Nephron progenitor cell (in vitro differentiated cells): Measurements from ENCODE around the gene ZNF79.
A peak's percentile ranks its signal among the peaks of the same experiment; 100 is the strongest.

Source experiments
- DNase-seq: peaks from one replicate; pipeline ENCODE4 v3.0.0; 2021
- H3K27ac Mint-ChIP-seq: 2 replicates; pipeline ENCODE4 v1.8.0; 2021; ENCODE audit warnings: mild to moderate bottlenecking, moderate library complexity, mixed read lengths
- H3K27me3 Mint-ChIP-seq: 2 replicates; pipeline ENCODE4 v1.8.0; 2021; ENCODE audit warnings: mild to moderate bottlenecking, low read depth, mixed read lengths; ENCODE audit not compliant: poor library complexity
- H3K36me3 Mint-ChIP-seq: 2 replicates; pipeline ENCODE4 v1.8.0; 2021; ENCODE audit warnings: low read depth, mixed read lengths
- H3K4me1 Mint-ChIP-seq: 2 replicates; pipeline ENCODE4 v1.8.0; 2021; ENCODE audit warnings: mixed read lengths
- H3K4me3 Mint-ChIP-seq: 2 replicates; pipeline ENCODE4 v1.8.0; 2021; ENCODE audit warnings: mild to moderate bottlenecking, moderate library complexity, mixed read lengths
- H3K9me3 Mint-ChIP-seq: 2 replicates; pipeline ENCODE4 v1.8.0; 2021; ENCODE audit warnings: mild to moderate bottlenecking, moderate library complexity, mixed read lengths
- TF ChIP-seq, protein P1 (sequence below): fragments of 200-600 bp; sonication (generic); IDR thresholded peaks from 2 replicates; pipeline ENCODE4 v1.5.0; 2021; ENCODE audit warnings: antibody characterized with exemption

ZNF79 gene

DNA sequence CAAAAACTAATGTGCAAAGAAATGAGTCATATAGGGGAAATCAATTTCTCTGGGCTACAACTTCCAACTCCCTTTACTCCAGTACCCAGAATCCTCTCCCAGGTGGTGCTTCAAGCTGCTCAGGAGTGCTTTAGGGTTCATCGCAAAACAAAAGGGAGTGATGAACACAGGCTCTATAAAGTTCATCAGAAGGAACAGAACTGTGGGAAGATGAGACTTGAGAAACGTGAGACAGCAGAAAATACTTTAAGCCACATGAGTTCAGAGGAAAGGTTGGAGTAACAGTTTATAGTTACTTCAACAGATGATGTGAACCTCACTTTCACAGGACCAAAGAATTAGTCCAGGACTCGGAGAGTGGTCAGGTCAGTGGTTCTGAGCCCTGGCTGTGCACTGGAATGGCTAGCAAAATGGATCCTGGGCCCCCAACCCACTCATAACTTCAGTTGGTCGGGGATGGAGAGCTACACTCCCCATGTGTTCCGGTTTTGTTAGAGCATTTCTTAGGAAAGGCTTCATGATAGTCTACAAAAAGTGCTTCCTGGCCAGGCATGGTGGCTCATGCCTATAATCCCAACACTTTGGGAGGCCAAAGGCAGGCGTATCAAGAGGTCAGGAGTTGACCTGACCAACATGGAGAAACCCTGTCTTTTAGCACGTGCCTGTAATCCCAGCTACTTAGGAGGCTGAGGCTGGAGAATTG is 22.7 kb downstream of the ZNF79 start:
- Mint-ChIP-seq H3K9me3 (peaks cover 20% of the 10 kb centered on the region), H3K4me3 (no peak overlapping the region), H3K27ac (peak overlapping the region; percentile 100), H3K36me3 (peaks cover 86% of the 10 kb centered on the region), H3K4me1 (peaks cover 34% of the 10 kb centered on the region), H3K27me3 (no peaks in the 10 kb centered on the region)
- TF ChIP-seq, protein P1, sequence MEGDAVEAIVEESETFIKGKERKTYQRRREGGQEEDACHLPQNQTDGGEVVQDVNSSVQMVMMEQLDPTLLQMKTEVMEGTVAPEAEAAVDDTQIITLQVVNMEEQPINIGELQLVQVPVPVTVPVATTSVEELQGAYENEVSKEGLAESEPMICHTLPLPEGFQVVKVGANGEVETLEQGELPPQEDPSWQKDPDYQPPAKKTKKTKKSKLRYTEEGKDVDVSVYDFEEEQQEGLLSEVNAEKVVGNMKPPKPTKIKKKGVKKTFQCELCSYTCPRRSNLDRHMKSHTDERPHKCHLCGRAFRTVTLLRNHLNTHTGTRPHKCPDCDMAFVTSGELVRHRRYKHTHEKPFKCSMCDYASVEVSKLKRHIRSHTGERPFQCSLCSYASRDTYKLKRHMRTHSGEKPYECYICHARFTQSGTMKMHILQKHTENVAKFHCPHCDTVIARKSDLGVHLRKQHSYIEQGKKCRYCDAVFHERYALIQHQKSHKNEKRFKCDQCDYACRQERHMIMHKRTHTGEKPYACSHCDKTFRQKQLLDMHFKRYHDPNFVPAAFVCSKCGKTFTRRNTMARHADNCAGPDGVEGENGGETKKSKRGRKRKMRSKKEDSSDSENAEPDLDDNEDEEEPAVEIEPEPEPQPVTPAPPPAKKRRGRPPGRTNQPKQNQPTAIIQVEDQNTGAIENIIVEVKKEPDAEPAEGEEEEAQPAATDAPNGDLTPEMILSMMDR, result no peak
- no peak for DNase-seq

DNA sequence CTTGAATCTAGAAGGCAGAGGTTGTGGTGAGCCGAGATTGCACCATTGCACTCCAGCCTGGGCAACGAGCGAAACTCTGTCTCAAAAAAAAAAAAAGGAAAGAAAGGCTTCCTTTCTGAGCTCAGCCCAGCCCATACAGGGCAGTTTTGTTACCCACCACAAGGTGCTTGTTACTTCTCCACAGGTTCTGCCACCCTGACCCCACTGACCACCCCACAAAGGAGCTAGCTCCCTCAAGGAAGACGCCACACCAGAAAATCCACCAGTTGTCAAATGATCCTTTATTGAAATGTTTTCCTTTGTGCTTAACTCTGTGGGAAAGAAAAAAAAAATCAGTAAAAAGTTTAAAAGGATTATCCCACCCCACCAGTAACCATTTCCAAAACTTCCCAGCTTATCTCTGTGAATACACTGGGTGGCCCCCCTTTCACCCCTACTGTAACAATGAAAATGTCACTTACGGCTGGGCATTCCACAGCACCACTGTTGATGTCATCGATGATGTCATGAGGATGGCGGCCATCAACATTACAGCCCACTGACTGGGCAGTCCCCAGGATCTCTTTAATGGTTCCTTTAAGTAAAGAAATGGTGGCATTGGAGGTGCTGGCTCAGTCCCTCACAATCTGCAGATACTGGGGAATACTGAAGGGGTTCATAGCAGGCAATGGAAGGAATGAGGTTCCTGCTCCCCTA is 23.4 kb downstream of the ZNF79 start:
- peaks cover 15% of the 10 kb centered on the region for H3K9me3 Mint-ChIP-seq
- H3K36me3 Mint-ChIP-seq, result peaks cover 79% of the 10 kb centered on the region
- no peaks in the 10 kb centered on the region for H3K27me3 Mint-ChIP-seq
- peaks cover 39% of the 10 kb centered on the region for H3K4me1 Mint-ChIP-seq
- no peak for DNase-seq
- H3K4me3 Mint-ChIP-seq, result peak overlapping the region; percentile 92
- peak overlapping the region; percentile 100 for H3K27ac Mint-ChIP-seq
- TF ChIP-seq, protein P1, result no peak

DNA sequence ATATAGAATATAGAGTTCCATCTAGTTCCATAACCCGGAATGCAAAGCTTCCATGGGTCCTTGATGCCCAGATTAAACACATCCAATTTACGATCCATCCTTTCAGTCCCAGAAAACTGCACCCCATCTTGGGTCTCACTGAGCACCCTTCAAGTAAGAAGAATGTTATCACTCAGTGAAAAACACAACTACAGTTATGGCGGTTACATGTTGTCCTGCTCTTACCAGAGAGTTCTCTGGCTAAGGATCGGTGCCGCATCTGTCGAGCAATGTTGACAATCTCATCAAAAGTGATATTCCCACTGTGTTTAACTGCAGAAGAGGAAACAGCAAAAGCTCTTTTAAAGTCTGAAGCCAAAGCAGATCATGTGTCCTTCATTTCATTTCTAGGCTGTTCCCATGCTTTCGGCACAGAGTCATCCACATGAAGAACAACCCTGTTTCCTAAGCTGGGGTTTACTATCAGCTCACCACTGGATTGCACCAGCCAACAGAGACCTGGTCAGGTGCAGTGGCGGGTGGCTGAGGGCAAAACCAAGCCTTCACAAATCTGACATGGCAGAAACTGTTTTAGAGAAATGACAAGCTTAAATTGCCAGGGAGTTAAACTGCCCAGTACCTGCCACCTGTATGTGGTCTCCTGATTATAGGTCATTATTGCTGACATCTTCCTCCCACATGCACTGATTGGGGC is 24.1 kb downstream of the ZNF79 start:
- no peak for DNase-seq
- Mint-ChIP-seq H3K36me3 (peaks cover 72% of the 10 kb centered on the region), H3K27ac (peak overlapping the region; percentile 100), H3K4me3 (peak overlapping the region; percentile 92), H3K9me3 (peaks cover 15% of the 10 kb centered on the region), H3K27me3 (no peaks in the 10 kb centered on the region), H3K4me1 (peaks cover 40% of the 10 kb centered on the region)
- TF ChIP-seq, protein P1, result no peak

DNA sequence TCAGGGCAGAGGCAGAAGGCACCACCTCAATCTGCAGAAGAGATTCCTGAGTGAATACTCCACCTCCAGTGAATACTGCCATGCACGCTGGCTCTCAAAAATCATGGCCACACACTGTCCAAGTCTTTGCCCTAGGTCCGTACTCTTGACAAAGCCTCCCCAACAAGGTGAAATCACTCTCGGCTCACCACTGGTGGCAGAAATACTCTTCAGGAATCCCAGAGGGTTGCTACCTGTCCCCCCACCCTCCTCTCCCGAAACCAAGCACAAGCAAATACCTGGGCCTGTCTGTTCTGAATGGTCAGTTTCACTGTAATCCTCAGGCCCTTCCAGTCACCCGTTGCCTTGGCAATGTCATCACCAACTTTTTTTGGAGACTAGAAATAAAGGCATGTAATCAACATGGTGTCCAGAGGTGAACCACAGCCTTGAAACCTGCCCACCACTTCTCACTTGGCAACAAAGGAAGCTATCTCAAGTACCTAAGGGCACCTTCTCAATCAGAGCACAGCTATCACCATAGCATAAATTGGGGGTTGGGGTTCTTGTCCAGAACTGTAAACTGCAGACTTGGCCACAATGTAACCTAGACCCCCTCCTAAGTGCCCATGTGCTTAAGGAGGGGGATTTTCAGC is 25.3 kb downstream of the ZNF79 start:
- Mint-ChIP-seq H3K9me3 (peaks cover 8% of the 10 kb centered on the region), H3K36me3 (peaks cover 60% of the 10 kb centered on the region), H3K4me3 (peak overlapping the region; percentile 92), H3K27ac (peak overlapping the region; percentile 100), H3K27me3 (no peaks in the 10 kb centered on the region), H3K4me1 (peaks cover 40% of the 10 kb centered on the region)
- no peak for DNase-seq
- TF ChIP-seq, protein P1, result no peak

DNA sequence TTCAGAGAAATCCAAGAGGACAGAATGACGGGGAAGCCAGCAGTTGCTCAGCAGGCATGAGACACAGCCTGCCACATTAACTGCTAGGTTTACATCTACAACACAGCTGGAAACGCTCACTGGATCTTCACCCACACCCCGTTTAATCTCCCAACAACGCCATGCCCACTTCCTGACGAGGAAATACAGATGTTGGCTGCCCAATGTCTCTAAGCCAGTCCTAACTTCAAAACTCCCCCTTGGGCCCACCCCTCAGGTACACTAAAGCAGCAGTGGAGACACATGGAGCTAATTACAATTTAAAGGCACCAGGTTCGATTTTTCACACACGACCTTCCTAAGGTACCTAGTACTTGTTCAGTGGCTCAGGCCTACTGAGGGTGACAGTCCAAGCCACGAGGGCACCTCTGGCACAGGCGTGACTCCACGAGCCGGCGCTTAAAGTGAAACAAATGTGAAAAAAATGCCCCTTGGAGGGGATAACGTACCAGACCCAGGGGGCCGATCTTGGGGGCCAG is 26.1 kb downstream of the ZNF79 start:
- Mint-ChIP-seq H3K27me3 (no peaks in the 10 kb centered on the region), H3K4me3 (peak overlapping the region; percentile 92), H3K36me3 (peaks cover 52% of the 10 kb centered on the region), H3K4me1 (peaks cover 40% of the 10 kb centered on the region), H3K9me3 (peaks cover 3% of the 10 kb centered on the region), H3K27ac (peak overlapping the region; percentile 100)
- TF ChIP-seq, protein P1, result no peak
- DNase-seq, result no peak
